ENCODE data around the gene ATXN7.

Gene ATXN7

DNA sequence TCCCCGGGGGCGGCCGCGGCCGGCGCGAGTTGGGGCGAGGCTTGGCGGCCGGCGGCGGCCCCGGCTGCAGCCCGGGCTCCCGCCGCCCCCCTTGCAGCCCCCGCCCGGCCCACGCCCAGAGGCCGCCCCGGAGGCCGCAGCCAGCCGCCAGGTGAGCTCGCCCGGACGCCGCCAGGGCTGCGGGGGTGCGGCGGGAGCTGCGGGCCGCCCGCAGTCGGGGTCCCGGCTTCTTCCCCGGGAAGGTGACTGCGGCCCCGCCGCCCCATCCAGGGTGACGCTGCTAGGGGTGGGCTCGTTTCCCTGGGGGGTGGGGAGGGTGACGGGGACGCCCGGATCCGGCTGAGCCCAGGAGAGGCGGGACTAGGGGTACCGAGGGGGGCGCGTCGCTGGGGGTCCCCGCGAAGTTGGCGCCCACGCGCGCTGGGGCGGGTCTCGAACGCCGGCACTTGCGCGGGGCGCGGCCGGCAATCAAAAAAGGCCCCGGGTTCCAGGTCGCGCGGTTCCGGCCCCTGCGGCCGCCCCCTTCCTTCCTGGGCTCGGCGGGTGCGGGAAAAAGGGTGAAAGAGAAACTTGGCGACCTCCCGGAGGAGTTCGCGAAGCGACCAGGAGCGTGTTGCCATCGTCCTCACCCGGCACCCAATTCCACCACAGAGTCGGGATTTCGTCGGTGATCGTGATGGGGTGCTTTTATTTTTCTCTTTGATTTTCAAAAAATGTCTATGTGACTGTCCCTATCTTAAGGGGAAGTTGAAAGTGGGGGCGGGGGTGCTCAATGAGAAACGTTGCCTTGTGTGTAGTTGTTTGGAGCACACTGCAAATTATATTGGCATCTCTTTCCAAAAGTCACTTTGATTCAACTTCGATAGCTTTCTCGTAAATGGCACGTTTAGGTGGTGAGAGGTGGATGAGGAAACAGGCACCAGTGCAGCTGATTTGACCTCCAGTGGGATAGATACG, 619 bp downstream of the ATXN7 start:
- no peak for DNase-seq (ENCODE audit: low read depth)

DNA sequence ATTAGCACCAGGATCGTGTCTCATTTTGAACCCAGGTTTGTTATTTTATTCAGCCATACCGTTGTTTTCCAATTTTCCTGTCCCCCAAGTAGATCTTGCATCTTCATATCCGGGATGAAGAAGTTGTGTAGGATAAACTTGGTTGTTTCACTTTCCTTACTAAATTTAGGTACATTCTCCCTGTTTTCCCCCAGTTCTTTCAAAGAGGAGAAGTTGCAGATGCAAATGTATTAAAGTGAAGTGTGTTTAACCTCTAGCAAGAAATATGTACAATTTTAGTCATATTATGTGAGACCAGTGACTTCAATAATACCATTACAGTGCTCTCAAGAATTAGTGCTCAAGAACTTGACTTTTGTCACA, 1.3 kb downstream of the ATXN7 start:
- no peak for DNase-seq (ENCODE audit: low read depth)

DNA sequence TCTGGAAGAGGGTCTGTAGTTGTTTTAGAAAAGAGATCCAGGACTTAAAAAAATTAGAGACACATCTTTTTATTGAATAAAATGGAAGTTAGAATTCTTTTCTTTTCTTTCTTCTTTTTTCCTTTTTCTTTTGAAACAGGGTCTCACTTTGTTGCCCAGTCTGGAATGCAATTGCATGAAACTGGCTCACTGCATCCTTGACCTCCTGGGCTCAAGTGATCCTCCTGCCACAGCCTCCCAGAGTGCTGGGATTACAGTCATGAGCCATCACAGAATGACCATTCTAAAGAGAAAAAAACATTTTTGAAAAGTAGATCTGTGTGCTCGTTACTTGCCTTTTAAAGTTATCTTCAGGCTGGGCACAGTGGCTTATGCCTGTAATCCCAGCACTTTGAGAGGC, 3.6 kb downstream of the ATXN7 start:
- DNase-seq (ENCODE audit: low read depth) = no peak

DNA sequence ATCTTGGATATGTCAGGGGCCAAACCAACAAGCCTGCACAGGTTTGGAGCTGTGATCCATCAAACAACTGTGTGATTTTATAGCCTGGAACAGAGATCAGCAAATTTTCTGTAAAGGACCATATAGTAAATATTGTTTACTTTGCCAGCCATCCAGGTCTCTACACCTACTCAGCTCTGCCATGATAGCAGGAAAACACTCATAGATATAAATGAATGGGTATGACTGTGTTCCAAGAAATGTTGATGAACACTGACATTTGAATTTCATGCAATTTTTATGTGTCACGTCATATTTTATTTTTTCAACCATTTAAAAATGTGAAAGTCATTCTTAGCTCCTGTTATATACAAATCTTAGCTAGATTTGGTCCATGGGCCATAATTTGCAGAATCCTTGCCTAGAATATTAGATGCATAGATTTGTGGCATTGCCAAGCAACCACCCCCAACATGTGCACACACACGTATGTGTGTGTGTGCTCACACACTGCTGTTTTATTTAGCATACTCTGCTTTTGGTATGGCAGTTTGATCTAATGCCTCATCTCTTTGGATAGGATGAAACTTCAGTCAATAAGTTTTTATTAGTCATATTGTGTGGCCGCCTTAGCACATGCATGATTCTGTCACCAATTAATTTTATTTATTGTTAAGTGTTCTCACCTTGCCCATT, 6.4 kb downstream of the ATXN7 start:
- no peak for DNase-seq (ENCODE audit: low read depth)

DNA sequence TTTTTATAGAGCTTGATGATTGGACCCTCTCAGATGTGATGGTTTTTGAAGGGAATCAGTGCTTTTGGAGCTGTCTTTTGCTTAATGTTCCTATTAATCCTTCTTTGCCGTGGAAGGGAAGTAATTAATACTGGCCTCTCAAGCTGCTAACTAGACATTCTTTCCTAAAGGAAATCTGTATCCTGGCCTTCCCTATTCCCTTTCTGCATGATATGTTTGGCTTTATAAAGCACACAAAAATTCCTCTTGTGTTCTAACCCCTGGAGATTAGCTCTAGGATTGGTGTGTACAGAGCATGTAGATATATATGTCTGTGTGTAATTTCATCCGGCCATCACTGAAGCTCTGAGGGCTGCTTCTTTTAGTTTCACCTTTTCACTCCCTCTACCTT, 6.9 kb downstream of the ATXN7 start:
- DNase-seq (ENCODE audit: low read depth) = no peak

DNA sequence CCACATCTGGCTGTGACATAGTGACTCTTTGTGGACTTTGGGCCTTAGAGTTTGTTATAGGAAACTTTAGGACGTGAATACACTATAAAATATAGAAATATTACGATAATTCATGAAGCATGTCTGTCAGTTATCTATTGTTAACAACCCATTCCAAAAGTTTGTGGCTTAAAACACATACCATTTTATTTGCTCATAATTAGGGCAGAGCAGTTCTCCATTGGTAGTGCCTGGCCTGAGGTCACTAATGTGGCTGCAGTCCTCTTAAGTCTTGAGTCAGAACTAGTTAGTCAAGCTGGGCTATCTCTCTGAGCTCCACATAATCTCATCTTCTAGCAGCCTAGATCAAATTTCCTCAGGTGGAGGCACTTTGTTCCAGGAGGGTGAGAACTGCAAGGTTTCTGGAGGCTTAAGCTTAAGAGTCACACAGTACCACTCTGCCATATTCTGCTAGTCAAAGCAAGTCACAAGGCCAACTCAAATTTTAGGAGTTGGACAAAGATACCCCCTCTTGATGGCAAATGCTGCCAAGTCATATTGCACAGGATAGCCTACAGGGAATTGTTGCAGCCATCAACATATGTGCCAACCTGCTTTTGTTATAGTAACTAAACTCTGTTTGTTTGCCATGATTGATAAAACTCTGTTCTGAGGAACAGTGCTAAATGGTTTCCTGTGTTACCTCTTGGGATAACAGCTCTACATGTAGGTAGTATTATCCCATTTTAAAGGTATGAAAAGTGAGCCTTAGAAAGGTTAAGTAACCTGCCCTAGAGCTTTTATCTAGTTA, 8.7 kb downstream of the ATXN7 start:
- DNase-seq (ENCODE audit: low read depth) = peak; percentile 54

DNA sequence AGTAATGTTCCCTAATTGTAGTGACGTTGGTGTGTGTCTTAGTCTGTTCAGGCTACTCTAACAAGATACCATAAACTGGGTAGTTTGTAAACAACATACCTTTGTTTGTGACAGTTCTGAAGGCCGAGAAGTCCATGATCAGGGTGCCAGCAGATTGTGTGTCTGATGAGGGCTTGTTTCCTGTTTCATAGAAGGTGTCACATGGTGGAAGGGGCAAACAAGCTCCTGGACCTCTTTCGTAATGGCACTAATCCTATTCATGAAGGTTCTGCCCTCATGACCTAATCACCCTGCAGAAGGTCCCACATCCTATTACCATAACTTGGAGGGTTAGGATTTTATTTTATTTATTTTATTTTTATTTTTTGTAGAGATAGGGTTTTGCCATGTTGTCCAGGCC, 11.1 kb downstream of the ATXN7 start:
- DNase-seq (ENCODE audit: low read depth) = no peak

DNA sequence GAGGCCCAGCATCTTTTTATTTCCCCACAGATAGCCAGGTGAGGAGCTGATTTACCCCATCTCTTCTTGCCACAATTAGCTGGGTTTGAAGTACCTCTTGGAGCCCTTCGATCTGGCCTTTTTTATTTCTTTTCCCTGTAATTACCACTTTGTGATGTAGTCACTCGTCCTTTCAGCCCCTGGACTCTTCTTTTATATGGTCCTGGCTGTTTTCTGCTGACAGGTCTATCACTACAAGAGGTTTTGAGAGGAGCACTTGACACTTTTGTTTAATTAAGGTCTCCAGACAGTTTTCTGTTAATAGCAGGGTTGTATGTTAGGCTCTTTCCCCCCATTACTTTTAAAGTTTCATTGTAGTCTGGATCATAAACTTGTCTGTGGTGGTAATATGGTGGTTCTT, 11.8 kb downstream of the ATXN7 start:
- DNase-seq (ENCODE audit: low read depth) = no peak

DNA sequence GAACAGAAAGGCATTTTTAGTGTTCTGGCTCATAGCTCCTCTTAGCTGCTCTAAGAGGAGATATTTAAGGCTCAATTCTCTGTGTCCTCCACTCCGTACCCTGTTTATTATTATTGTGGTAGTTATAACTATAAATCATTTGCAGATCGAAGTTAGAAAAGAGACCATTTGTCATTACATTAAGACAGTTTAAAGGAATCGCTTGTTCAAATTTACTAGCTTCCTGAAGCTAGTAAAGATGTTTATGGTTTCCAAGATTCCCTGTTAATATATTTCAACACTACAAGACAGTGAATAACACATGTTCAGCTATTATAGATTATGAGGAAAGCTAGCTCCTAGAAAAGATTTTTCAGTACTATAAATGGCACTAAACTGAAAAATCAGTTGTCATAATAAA, 12.6 kb downstream of the ATXN7 start:
- no peak for DNase-seq (ENCODE audit: low read depth)

DNA sequence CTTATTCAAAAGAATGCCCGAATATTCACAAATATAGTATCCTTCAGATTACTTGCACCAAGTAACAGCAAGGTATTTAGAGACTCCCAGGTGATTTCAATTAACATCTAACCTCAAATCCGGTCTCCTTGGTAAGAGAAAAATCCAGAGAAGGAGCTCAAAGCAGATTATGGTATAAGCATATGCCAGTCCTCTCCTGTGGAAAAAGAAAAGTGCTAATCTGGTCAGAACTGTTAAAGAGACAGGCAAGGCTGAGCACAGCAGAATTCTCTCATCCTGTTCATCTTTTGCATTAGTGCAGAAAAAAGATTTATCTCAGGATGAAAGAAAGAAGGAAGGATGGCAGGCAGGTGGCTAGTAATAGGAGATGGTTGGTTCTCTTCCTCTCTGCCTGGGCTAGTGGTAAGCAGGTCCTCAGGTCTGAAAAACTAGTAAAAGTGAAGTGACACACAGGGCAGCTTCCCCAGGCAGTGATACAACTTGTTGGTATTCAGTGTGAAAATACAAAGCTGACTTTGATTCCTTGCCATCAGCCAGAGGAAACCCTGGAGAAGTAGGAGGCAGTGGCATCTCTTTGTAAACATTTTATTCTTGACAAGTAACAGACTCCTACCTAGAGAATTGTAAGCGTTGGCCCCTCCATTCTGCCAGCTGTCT, 14.2 kb downstream of the ATXN7 start:
- DNase-seq (ENCODE audit: low read depth) = no peak

DNA sequence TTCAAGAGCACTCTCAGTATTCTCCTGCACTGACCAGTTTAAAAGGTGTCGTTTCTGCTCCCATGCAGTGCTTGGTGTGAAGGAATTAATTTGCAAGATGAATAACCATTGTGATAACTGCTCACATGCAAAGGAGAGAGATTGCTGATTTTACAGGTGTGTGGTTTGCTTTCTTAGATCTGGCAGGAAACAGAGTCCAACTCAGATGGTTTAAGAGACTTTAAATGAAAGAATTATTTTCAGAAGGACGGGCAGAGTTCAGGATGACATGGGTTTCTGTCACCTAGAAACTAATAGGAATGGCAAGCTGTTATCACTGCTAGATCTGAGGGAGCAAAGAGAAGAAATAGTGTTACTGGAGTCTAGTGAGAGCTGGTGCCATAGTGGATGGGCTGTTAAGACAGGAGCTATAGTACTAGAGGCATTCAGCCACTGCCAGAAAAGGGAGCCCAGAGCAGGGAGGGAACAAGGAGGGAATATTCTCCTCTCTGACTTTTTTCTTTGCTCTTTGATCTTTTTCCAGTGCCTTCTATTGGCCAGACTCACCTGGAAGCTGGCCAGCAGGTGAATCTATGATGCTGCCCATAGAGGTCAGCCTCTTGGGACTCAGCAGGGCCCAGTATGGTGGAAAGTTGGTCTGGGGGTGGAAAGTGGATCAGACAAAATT, 14.9 kb downstream of the ATXN7 start:
- no peak for DNase-seq (ENCODE audit: low read depth)

DNA sequence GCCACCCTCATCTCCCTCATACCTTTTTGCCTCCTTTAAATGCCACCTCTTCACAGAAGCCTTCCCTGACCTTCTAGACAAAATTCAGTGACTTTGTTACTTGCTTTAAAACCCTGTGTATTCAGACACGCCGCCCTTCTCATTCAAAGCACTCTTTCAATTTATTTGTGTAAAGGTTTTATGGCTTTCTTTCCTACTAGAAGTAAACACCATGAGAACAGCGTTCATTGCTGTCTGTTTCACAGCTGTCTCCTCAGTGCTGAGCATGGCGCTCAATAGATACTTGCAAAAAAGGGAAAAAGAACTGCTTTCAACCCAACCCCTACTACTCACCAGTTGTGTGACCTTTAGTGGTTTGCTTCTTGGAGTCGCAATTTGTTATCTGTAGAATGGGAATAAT, 17.0 kb downstream of the ATXN7 start:
- no peak for DNase-seq (ENCODE audit: low read depth)

DNA sequence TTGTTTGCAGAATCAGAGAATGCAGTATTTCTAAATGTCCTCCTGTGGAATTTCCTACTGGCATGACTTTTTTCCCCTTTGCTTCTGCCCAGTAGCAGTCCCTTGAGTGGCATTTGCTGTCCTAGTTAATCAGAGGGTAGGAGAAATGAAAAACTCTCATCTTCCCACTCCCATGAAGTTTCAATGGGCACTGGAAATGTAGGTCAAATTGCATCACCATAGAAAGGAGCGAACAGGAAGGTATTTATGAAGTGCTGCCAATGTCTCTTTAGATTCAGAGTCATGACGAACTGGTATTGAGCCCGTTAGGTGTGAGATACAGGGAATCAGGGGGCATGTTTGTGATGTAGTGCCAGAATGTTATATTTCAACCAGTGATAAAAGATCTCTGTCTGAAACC, 23.2 kb downstream of the ATXN7 start:
- DNase-seq (ENCODE audit: low read depth) = no peak

DNA sequence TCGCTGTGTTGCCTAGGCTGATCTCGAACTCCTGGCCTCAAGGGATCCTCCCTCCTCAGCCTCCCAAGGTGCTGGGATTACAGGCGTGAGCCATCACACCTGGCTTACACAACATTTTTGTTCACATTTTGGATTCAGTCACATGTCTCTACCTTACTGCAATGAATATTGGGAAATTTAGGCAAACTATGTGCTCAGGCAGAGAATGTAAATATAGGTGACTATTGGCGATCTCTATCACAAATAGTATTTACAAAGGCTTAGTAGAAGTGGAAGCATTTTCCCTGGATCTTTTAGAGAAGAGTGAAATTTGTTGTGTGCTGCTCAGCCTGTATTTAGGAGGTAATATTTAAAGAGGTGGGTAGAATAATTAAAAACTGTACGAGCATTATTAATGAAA, 27.9 kb downstream of the ATXN7 start:
- DNase-seq (ENCODE audit: low read depth) = no peak

DNA sequence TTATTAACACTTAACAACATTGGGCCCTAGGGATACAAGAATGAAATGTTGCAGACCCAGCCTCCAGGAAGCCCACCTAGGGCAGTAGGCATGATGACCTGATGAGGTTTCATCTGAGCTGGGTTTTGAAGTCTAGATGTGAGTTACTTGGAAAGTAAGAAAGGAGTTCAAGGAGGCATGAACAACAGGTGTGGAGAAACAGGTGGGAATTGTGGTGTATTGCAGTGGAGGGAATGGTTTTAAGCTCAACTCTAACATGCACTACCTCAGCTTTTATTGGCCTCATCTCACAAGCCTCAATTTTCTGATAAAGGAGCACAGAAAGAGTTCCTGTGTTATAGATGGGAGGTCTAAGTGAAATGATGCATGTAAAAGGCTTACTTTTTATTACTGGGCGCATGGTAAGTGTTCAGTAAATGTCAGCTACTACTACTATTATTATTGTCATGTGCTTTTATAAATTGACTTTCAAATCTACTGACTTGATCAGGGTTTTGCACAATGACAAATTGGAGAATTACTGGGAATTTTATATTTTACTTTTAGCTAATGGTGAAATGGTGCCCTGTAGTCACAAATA, 29.2 kb downstream of the ATXN7 start:
- DNase-seq (ENCODE audit: low read depth) = no peak

DNA sequence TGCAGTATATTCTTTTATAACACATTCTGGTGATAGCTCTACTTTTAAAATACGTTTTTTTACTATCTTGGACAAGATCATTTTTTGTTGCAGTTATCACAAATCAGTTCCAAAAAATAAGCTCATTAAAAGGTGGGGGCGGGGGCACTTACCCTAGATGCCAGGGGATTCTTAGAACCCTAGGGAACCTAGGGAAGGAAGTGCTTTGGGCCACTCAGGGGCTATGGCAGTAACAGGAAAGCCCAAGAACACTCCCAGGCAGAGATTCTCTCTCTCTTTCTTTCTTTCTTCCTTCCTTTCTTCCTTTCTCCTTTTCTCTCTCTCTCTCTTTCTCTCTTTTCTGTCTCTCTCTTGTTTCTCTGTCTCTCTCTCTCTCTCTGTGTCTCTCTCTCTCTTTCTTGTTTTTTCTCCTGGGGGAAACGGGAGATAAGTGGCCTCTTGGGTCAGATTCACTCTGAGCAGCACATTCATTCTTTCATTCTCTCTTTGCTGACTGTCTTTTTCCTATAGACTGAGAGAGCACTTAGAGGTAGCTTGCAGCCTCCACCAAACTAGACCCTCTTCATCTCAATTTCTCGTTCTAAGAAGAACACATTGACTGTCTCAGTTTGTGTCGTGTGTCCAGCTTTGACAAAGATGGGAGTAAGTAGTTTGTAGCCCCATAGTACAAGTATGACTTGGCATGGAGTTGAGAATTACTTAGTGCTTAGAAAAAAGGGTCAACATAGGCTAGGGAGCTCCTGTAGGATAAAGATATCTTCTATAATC, 31.9 kb downstream of the ATXN7 start:
- DNase-seq (ENCODE audit: low read depth) = no peak

DNA sequence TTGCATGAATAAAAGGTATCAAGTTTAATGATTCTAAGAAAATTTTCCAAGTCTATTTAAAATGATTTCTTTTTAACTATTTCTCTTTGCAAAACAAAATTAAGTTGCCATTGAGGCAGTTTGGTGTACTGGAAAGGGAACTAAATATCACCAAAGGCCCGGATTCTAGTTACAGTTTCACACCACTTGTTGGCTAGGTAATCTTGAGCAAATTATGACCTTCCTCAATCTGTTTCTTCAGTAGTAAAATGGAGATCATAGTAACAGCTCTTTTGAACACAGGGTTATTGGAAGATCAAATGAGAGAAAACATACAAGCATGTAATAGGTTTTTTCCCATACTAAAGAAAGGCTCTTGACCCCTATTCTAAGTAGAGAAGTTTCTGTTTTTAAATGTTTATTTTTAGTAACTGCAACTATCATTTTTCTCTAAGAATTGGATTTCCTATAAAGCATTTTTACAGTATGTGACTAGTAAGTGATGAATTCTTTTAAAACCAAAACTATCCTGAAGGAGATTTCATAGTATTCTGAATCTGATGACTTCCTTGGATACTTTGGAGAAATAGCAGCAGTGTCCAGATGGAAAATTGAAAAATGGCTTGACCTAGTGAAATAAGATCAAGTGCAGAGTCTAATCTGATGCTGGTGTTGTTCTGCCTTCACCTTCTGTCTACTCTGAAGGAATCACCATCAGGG, 32.8 kb downstream of the ATXN7 start:
- no peak for DNase-seq (ENCODE audit: low read depth)

DNA sequence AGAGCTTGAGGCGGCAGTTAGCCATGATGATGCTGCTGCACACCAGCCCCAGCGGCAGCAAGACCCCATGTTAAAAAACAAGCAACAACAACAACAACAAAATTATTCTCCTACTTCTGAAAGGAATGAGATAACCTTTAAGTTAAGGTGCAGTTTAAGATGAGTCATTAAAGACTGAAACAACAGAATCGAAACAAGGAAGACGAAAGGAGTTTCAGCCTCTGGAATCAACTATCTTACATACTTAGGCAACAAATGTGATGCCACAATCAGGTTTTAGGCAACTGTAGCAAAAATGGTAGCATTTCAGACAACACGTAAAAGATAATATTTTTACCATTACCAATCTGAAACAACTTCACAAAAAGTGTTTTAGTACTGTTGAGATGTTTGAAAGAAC, 36.3 kb downstream of the ATXN7 start:
- DNase-seq (ENCODE audit: low read depth) = no peak

DNA sequence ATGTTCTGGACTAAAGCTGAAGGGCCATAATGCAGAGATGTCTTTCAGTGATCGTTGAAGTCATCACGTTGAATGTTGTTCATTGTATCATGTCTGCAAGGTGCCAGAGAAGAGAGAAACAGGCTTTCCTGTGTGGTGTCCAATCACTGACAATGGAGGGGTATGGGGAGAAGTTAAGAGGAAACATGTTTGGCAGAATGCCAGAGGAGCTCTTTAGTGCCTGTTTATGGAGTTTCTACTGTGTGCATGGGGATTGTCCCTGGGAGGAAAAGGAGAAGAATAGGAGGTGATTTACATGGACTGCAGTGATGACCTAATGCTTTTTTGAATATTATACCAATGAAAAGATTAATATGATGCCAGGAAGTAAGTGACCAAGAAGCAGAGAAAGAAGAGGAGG, 36.8 kb downstream of the ATXN7 start:
- DNase-seq (ENCODE audit: low read depth) = no peak

All from GM04503 (cell line).